ENCODE results near the gene SPACA1.

DNA sequence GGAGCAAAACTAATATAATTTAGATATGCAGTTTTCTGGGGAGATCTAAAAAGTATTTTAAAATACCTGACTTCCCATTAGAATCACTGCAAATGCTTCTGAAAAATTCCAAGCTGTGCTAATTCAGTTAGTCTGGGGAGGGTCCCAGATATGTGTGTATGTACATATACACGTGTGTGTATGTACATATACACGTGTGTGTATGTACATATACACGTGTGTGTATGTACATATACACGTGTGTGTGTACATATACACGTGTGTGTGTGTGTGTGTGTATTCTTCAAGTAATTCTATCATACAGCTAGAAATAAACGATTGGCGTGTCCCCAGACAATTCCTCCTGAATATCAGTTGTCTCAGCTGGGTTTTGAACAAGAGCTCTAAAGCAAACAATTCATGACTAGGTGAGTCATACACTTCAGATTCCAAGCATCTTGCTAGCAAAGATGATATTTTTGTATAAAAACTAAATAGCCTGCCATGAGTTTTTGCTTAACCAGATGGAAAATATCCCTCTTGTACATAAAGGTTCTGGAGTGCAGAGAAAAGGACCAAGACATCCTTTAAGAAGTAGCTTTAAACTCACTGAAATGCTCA, 58.2 kb downstream of the SPACA1 start:
- no peak for TF ChIP-seq RAD21 (conservative IDR thresholded peaks at IDR 0.05)
- no peak for TF ChIP-seq MXI1 (conservative IDR thresholded peaks at IDR 0.05; ENCODE audit: poor library complexity, severe bottlenecking)
- TF ChIP-seq EP300 (conservative IDR thresholded peaks at IDR 0.05; ENCODE audit: poor library complexity, severe bottlenecking): no peak
- TF ChIP-seq, protein P1, sequence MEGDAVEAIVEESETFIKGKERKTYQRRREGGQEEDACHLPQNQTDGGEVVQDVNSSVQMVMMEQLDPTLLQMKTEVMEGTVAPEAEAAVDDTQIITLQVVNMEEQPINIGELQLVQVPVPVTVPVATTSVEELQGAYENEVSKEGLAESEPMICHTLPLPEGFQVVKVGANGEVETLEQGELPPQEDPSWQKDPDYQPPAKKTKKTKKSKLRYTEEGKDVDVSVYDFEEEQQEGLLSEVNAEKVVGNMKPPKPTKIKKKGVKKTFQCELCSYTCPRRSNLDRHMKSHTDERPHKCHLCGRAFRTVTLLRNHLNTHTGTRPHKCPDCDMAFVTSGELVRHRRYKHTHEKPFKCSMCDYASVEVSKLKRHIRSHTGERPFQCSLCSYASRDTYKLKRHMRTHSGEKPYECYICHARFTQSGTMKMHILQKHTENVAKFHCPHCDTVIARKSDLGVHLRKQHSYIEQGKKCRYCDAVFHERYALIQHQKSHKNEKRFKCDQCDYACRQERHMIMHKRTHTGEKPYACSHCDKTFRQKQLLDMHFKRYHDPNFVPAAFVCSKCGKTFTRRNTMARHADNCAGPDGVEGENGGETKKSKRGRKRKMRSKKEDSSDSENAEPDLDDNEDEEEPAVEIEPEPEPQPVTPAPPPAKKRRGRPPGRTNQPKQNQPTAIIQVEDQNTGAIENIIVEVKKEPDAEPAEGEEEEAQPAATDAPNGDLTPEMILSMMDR (IDR thresholded peaks at IDR 0.05; ENCODE audit: poor library complexity, severe bottlenecking): no peak
- TF ChIP-seq TAF1 (IDR thresholded peaks at IDR 0.05; ENCODE audit: low read depth): no peak
- TF ChIP-seq POLR2AphosphoS5 (IDR thresholded peaks at IDR 0.05): no peak
